ENCODE data around the gene SEMA3E.
A peak's percentile ranks its signal among the peaks of the same experiment; 100 is the strongest.
"Not testable (repeated sequence)": the region's sequence is repeated elsewhere in the genome, so short reads cannot be mapped to it uniquely, and the experiment has no call there.

The SEMA3E gene

GRCh38 chr7:83494683-83495082 lies 154.3 kb downstream of the SEMA3E start:
- DNase-seq (ENCODE audit: low read depth in 2 of 3, low spot score in 1 of 3), result no peak

GRCh38 chr7:83492802-83493201 lies 156.1 kb downstream of the SEMA3E start:
- DNase-seq (ENCODE audit: low read depth in 2 of 3, low spot score in 1 of 3), result no peak

GRCh38 chr7:83487801-83488200 lies 161.1 kb downstream of the SEMA3E start:
- no peak for DNase-seq (ENCODE audit: low read depth in 2 of 3, low spot score in 1 of 3)

GRCh38 chr7:83486957-83487356 lies 162.0 kb downstream of the SEMA3E start:
- DNase-seq (ENCODE audit: low read depth in 2 of 3, low spot score in 1 of 3), result no peak

- DNase-seq (ENCODE audit: low read depth in 2 of 3, low spot score in 1 of 3), result no peak
These were observed 162.4 kb downstream of the SEMA3E start for GRCh38 chr7:83486536-83486935.

GRCh38 chr7:83484826-83485225 lies 164.1 kb downstream of the SEMA3E start:
- DNase-seq (ENCODE audit: low read depth in 2 of 3, low spot score in 1 of 3), result no peak

- DNase-seq (ENCODE audit: low read depth in 2 of 3, low spot score in 1 of 3), result no peak
These were observed 164.7 kb downstream of the SEMA3E start for GRCh38 chr7:83484266-83484665.

- DNase-seq (ENCODE audit: low read depth in 2 of 3, low spot score in 1 of 3), result no peak
These were observed 170.3 kb downstream of the SEMA3E start for GRCh38 chr7:83478616-83479015.

- DNase-seq (ENCODE audit: low read depth in 2 of 3, low spot score in 1 of 3), result no peak
These were observed 172.4 kb downstream of the SEMA3E start for GRCh38 chr7:83476511-83477050.

GRCh38 chr7:83475420-83475819 lies 173.5 kb downstream of the SEMA3E start:
- DNase-seq (ENCODE audit: low read depth in 2 of 3, low spot score in 1 of 3), result no peak

- DNase-seq (ENCODE audit: low read depth in 2 of 3, low spot score in 1 of 3), result no peak
These were observed 176.6 kb downstream of the SEMA3E start for GRCh38 chr7:83472376-83472775.

- no peak for DNase-seq (ENCODE audit: low read depth in 2 of 3, low spot score in 1 of 3)
These were observed 179.4 kb downstream of the SEMA3E start for GRCh38 chr7:83469491-83469890.

- DNase-seq (ENCODE audit: low read depth in 2 of 3, low spot score in 1 of 3), result no peak
These were observed 179.9 kb downstream of the SEMA3E start for GRCh38 chr7:83469076-83469475.

- DNase-seq (ENCODE audit: low read depth in 2 of 3, low spot score in 1 of 3), result peak in 1 of 3 donors; percentile 2
These were observed 180.6 kb downstream of the SEMA3E start for GRCh38 chr7:83468251-83468739.

GRCh38 chr7:83467493-83467892 lies 181.4 kb downstream of the SEMA3E start:
- no peak for DNase-seq (ENCODE audit: low read depth in 2 of 3, low spot score in 1 of 3)

- no peak for DNase-seq (ENCODE audit: low read depth in 2 of 3, low spot score in 1 of 3)
These were observed 182.0 kb downstream of the SEMA3E start for GRCh38 chr7:83466956-83467355.

- no peak for DNase-seq (ENCODE audit: low read depth in 2 of 3, low spot score in 1 of 3)
These were observed 182.6 kb downstream of the SEMA3E start for GRCh38 chr7:83466187-83466923.

GRCh38 chr7:83465643-83466042 lies 183.3 kb downstream of the SEMA3E start:
- DNase-seq (ENCODE audit: low read depth in 2 of 3, low spot score in 1 of 3), result no peak

GRCh38 chr7:83461820-83462219 lies 187.1 kb downstream of the SEMA3E start:
- not testable (repeated sequence) for DNase-seq (ENCODE audit: low read depth in 2 of 3, low spot score in 1 of 3)

- DNase-seq (ENCODE audit: low read depth in 2 of 3, low spot score in 1 of 3), result not testable (repeated sequence)
These were observed 188.8 kb downstream of the SEMA3E start for GRCh38 chr7:83459930-83460653.

GRCh38 chr7:83459101-83459929 lies 189.6 kb downstream of the SEMA3E start:
- DNase-seq (ENCODE audit: low read depth in 2 of 3, low spot score in 1 of 3), result not testable (repeated sequence)

Data from stimulated activated CD4-positive, alpha-beta T cell treated with anti-CD3 and anti-CD28 coated beads, Interleukin-12 subunit alpha, Interleukin-12 subunit beta, amount 100 ng/mL, for 48 hours (primary cell).